GM19455 (cell line): ENCODE data around the gene GOLGA8J.
"Not testable (repeated sequence)": the region's sequence is repeated elsewhere in the genome, so short reads cannot be mapped to it uniquely, and the experiment has no call there.

Experiments
- ATAC-seq: cut with Tn5 transposase; IDR thresholded peaks from one replicate; pipeline ENCODE4 v1.9.1; 2021; ENCODE audit not compliant: unreplicated experiment

Gene GOLGA8J

GRCh38 chr15:30082655-30083054 lies at the start of gene GOLGA8J:
GOLGA8J (plus strand) TSS chr15:30082955; CDS start chr15:30083053, 98 bp downstream.
- ATAC-seq, result not testable (repeated sequence)

- ATAC-seq, result no peak
Measured at GRCh38 chr15:30033211-30033610, 49.5 kb upstream of the GOLGA8J start.

GRCh38 chr15:30033763-30034162 lies 49.0 kb upstream of the GOLGA8J start:
- ATAC-seq, result no peak

GRCh38 chr15:30036036-30036703 lies 46.6 kb upstream of the GOLGA8J start:
- ATAC-seq, result no peak

GRCh38 chr15:30038667-30039523 lies 43.9 kb upstream of the GOLGA8J start:
- ATAC-seq, result no peak

- ATAC-seq, result no peak
Measured at GRCh38 chr15:30041868-30042267, 40.9 kb upstream of the GOLGA8J start.

GRCh38 chr15:30042556-30042955 lies 40.2 kb upstream of the GOLGA8J start:
- ATAC-seq, result no peak

GRCh38 chr15:30043211-30043655 lies 39.5 kb upstream of the GOLGA8J start:
- ATAC-seq, result no peak

- ATAC-seq, result no peak
Measured at GRCh38 chr15:30044377-30044776, 38.4 kb upstream of the GOLGA8J start.

- not testable (repeated sequence) for ATAC-seq
Measured at GRCh38 chr15:30044826-30045225, 37.9 kb upstream of the GOLGA8J start.

- not testable (repeated sequence) for ATAC-seq
Measured at GRCh38 chr15:30045248-30046041, 37.3 kb upstream of the GOLGA8J start.

GRCh38 chr15:30046430-30046829 lies 36.3 kb upstream of the GOLGA8J start:
- no peak for ATAC-seq

- ATAC-seq, result no peak
Measured at GRCh38 chr15:30055604-30056003, 27.2 kb upstream of the GOLGA8J start.

GRCh38 chr15:30056166-30056565 lies 26.6 kb upstream of the GOLGA8J start:
- no peak for ATAC-seq

- ATAC-seq, result no peak
Measured at GRCh38 chr15:30059771-30060170, 23.0 kb upstream of the GOLGA8J start.

- ATAC-seq, result no peak
Measured at GRCh38 chr15:30062881-30063280, 19.9 kb upstream of the GOLGA8J start.

GRCh38 chr15:30063835-30064546 lies 18.8 kb upstream of the GOLGA8J start:
- ATAC-seq, result no peak

GRCh38 chr15:30065025-30065801 lies 17.5 kb upstream of the GOLGA8J start:
- ATAC-seq, result no peak

- ATAC-seq, result no peak
Measured at GRCh38 chr15:30068326-30068725, 14.4 kb upstream of the GOLGA8J start.

- ATAC-seq, result no peak
Measured at GRCh38 chr15:30072630-30073029, 10.1 kb upstream of the GOLGA8J start.
